HG03196 (cell line): Measurements from ENCODE around the gene CDCA7L.

ENCODE experiments used
- ATAC-seq: cut with Tn5 transposase; IDR thresholded peaks from one replicate; pipeline ENCODE4 v1.9.1; 2021; ENCODE audit not compliant: unreplicated experiment

The CDCA7L gene, protein sequence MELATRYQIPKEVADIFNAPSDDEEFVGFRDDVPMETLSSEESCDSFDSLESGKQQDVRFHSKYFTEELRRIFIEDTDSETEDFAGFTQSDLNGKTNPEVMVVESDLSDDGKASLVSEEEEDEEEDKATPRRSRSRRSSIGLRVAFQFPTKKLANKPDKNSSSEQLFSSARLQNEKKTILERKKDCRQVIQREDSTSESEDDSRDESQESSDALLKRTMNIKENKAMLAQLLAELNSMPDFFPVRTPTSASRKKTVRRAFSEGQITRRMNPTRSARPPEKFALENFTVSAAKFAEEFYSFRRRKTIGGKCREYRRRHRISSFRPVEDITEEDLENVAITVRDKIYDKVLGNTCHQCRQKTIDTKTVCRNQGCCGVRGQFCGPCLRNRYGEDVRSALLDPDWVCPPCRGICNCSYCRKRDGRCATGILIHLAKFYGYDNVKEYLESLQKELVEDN

GRCh38 chr7:21945454-21946221 lies at the start of gene CDCA7L:
Gene CDCA7L, minus strand, starts transcription at chr7:21945899. Its CDS starts 95 bp downstream, at chr7:21945804.
- ATAC-seq = peak; percentile 86

DNA sequence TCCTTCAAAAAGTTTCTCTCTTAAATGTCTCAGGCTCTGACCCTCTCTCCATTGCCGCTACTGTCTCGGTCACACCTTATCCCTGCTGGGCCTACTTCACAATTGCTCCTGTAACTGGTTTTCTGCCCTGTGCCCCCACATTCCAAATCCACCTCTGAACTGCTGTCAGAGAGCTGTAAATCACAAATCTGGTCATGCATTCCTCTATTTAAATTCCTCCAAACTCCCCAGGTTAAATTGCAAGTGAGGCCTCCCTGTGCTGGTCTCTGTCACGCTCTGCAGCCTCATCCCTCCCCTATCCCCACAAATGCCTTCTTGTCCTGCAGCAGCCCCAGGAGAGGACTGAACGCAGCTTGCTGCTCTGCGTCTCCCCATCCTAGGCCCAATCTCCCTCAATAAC lies 40.4 kb upstream of the CDCA7L start:
- no peak for ATAC-seq

DNA sequence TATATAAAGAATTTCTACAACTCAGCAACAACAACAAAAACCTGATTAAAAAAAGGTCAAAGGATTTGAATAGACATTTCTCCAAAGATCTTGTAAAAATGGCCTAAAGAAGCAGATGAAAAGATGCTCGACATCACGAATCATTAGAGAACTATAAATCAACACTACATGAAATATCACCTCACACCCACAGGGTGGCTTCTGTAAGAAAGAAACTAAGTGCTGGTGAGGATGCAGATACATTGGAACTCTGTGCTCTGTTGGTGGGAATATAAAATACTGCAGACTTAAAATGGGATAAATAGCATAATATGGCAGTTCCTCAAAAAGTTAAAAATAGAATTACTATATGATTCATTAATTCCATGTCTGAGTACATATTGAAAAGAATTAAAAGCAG lies 38.3 kb upstream of the CDCA7L start:
- ATAC-seq = no peak

DNA sequence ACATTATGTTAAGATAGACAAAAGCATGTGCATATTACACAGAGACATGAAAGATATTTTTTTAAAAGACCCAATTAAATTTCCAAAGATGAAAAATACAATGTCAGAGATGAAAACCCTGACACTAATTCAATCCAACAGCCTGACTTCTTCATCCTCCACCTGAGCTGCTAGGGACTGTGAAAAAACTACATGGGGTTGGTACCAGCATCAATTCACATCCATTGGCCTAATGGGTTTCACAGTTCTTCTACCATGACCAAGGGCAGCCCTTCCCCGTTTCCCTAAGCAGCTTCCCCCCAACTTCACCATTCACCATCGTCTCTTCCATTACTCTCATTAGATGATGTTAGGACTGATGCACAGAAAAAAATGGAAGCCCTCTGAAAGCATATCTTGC lies 37.4 kb upstream of the CDCA7L start:
- no peak for ATAC-seq

GRCh38 chr7:21981524-21981923 lies 35.8 kb upstream of the CDCA7L start:
- ATAC-seq = no peak

- no peak for ATAC-seq
Measured at GRCh38 chr7:21980926-21981500, 35.3 kb upstream of the CDCA7L start.

DNA sequence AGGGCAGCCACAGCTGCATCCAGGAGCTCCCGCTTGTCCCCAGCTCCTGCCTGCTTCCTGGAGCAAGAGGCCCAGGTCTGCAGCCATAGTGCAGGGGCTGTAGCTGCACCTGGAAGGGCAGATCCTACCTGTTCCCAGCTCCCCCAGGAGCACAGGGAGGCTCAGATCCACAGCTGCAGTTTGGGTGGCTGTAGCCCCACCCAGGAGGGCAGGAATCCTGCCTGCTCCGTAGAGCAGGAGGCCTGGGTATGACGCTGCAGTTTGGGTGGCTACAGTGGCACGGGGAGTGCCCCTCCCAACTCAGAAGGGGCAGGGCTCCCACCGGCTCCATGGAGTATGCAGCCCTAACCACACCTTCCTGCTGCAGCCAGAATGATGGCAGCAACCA lies 26.7 kb upstream of the CDCA7L start:
- no peak for ATAC-seq

- no peak for ATAC-seq
Measured at GRCh38 chr7:21971780-21972396, 26.2 kb upstream of the CDCA7L start.

GRCh38 chr7:21969822-21970221 lies 24.1 kb upstream of the CDCA7L start:
- ATAC-seq = no peak

GRCh38 chr7:21967598-21968003 lies 21.9 kb upstream of the CDCA7L start:
- ATAC-seq = no peak

DNA sequence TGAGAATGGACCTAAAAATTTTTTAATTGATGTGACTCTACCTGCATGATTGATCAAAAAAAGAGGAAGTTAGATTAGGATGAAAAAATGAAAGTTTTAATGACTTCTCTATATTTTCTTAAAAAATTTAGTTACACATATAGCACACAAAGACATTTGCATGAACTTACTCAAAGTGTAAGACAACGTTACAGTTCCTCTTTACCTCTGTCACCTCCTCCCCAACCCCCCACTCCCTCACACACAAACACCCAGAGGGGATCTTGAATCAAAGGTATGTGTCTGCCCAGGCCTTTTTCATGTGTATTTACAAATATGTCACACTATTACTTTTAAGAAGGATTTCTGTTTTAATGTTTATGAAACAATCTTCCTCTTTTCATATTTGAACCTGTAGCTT lies 20.6 kb upstream of the CDCA7L start:
- ATAC-seq = peak; percentile 71

DNA sequence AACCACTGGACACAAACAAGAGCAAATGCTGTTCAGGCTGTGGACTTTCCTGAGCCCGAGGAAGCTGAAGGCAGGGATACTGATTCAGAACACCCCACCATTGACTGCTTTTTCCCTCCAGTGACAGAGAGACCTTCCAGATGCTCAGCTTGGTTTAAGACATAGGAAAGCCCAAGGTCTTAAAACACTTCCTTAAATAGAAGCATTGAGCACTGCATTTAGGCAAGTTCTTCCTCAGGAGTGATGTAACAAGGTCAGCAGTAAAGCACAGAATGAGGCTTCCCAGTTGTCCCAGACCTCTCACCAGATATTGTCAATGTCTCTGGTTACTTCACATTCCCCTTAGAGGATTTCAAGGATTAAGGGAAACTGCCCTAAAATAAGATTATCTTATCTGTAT lies 19.6 kb upstream of the CDCA7L start:
- ATAC-seq = no peak

DNA sequence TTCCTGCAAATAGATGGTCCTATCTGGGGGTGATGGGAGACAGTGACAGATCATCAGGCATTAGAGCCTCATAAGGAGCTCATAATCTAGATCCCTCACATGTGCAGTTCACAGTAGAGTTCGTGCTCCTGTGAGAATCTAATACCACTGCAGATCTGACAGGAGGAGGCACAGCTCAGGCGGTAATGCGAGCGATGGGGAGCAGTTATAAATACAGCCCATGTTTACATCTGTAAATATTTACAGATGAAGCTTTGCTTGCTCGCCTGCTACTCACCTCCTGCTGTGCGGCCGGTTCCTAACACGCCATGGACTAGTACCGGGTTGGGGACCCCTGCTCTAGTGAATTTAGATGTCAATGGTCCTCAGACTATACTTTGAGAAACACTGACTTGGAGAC lies 17.0 kb upstream of the CDCA7L start:
- no peak for ATAC-seq

GRCh38 chr7:21960922-21961321 lies 15.2 kb upstream of the CDCA7L start:
- no peak for ATAC-seq

DNA sequence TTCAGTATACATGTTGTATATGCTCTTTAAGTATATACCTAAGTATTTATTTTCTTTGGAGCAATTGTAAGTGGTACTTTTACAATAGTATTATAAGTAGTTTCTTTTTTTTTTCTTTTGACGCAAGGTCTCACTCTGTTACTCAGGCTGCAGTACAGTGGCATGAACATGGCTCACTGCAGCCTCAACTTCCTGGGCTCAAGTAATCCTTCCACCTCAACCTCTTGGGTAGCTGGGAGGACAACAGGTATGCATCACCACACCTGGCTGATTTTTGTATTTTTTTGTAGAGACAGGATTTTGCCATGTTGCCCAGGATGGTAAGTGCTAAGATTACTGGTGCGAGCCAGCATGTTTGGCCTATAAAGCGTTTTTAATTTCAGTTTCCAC lies 13.7 kb upstream of the CDCA7L start:
- ATAC-seq = no peak

DNA sequence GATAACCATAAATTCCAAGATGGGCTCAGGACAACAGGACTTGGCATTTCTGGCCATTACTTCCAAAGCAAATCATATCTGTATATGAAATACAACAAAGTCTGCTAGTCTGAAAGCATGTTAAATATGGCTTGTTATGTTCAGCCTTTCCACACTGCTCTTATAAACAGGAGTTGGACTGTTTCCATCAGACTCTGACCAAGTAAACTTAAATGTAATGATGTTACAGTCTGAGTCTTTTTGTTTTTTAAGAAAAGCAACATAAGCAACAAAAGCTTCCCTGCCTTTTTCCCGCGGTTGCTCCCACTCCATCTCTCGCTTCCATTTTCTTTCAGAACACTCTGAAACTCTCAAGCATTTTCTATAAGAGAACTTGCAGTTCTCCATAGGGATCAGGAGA lies 8.1 kb upstream of the CDCA7L start:
- ATAC-seq = no peak

- ATAC-seq = no peak
Measured at GRCh38 chr7:21948887-21949540, 3.3 kb upstream of the CDCA7L start.

DNA sequence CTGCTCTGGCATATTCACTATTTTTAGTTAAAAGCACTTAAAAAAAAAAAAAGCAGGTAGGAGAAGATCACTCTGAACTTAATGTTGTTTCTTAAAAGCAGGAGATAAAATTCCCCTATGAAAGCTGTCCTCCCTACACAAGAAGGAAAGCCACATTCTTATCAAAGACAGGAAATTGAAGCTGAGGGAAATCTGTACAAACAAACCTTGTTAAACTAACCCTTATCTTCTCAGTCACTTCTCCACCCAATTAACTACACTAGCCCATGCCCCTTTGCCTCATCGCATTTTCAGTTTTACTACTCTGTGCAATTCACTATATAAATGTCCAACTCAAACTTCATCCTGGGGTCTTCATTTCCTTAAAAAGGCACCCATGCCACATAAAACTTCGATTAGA lies 2.7 kb upstream of the CDCA7L start:
- no peak for ATAC-seq

GRCh38 chr7:21947946-21948345 lies 2.2 kb upstream of the CDCA7L start:
- no peak for ATAC-seq

DNA sequence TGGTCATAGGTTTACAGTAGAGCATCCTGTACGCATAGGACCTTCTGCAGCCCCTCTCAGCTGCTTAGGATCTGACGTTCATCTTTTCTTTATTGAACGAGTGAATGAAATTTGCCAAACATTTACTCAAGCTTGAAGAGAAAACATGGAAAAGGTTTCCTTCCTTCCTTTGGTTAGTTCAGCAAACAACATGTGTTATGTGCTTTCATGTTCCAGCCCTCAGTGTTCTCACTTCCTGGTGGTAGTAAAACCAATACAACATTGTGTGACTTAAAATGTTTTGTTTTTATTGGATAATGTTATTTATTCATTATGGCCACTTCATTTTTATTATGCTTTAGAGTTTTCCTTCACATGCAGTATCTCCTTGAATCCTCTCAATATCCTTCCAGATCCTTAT lies 1.4 kb upstream of the CDCA7L start:
- no peak for ATAC-seq

DNA sequence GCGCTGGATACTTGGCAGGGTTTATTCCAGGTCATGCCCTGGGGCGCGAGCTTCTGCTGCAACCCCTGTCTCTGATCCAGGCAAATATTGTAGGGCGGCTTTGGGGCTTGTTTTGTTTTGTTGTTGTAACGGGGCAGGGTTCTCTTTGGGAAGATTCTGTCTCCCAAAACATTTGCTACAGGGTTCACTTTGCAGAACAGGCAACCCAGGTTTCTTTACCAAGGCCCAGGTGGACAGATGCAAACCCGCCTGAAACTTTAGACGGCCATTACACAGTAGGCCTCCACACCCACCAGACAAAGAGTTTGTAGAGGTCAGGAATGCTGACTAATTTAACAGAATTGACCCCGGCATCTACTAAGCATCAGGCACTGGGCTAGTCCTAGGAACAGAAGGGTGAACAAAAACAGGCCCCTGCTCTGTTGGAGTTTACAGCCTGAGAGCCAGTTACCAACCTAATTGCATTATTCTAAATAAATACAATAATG lies 567 bp upstream of the CDCA7L start:
- no peak for ATAC-seq
